ENCODE results near the gene PDE4C. TPM values are rescaled to one million over a fixed set of nuclear protein-coding genes. Genes with fewer than 3 reads are reported as not detected.
A peak's percentile ranks its signal among the peaks of the same experiment; 100 is the strongest.

The PDE4C gene
- total RNA-seq, 1 donor = under 0.01 TPM

- Histone ChIP-seq H3K27me3 (ENCODE audit: insufficient read depth, low read length) (no peaks in the 10 kb centered on the region), H3K36me3 (ENCODE audit: insufficient read depth, low read length) (peaks cover 32% of the 10 kb centered on the region), H3K4me3 (ENCODE audit: insufficient read depth, low read length) (no peak overlapping the region), H4K20me1 (ENCODE audit: insufficient read depth, low read length) (peaks cover 55% of the 10 kb centered on the region), H3K4me1 (ENCODE audit: insufficient read depth, low read length) (peaks cover 6% of the 10 kb centered on the region), H2AFZ (ENCODE audit: low read length) (no peak overlapping the region), H3K79me2 (ENCODE audit: insufficient read depth, low read length) (peaks cover 2% of the 10 kb centered on the region), H3K4me2 (ENCODE audit: insufficient read depth, low read length) (no peak overlapping the region), H3K27ac (ENCODE audit: low read depth, low read length) (no peak overlapping the region), H3K9me3 (ENCODE audit: low read depth, low read length) (no peaks in the 10 kb centered on the region)
- TF ChIP-seq, protein P1, sequence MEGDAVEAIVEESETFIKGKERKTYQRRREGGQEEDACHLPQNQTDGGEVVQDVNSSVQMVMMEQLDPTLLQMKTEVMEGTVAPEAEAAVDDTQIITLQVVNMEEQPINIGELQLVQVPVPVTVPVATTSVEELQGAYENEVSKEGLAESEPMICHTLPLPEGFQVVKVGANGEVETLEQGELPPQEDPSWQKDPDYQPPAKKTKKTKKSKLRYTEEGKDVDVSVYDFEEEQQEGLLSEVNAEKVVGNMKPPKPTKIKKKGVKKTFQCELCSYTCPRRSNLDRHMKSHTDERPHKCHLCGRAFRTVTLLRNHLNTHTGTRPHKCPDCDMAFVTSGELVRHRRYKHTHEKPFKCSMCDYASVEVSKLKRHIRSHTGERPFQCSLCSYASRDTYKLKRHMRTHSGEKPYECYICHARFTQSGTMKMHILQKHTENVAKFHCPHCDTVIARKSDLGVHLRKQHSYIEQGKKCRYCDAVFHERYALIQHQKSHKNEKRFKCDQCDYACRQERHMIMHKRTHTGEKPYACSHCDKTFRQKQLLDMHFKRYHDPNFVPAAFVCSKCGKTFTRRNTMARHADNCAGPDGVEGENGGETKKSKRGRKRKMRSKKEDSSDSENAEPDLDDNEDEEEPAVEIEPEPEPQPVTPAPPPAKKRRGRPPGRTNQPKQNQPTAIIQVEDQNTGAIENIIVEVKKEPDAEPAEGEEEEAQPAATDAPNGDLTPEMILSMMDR (IDR thresholded peaks at IDR 0.05; ENCODE audit: extremely low read depth, low read depth, low read length) = no peak
- peak; percentile 82 for DNase-seq (ENCODE audit: insufficient read length, low spot score, missing footprints)
Measured at GRCh38 chr19:18264137-18264854, 38.1 kb upstream of the PDE4C start.

GRCh38 chr19:18263324-18264136 is 37.3 kb upstream of the PDE4C start:
- H3K27ac ChIP-seq (ENCODE audit: low read depth, low read length) = no peak overlapping the region
- DNase-seq (ENCODE audit: insufficient read length, low spot score, missing footprints) = peak; percentile 79
- no peaks in the 10 kb centered on the region for H3K79me2 ChIP-seq (ENCODE audit: insufficient read depth, low read length)
- no peak overlapping the region for H3K4me3 ChIP-seq (ENCODE audit: insufficient read depth, low read length)
- TF ChIP-seq, protein P1 (IDR thresholded peaks at IDR 0.05; ENCODE audit: extremely low read depth, low read depth, low read length) = no peak
- no peak overlapping the region for H2AFZ ChIP-seq (ENCODE audit: low read length)
- H3K4me1 ChIP-seq (ENCODE audit: insufficient read depth, low read length) = peaks cover 7% of the 10 kb centered on the region
- H3K36me3 ChIP-seq (ENCODE audit: insufficient read depth, low read length) = peaks cover 32% of the 10 kb centered on the region
- H3K27me3 ChIP-seq (ENCODE audit: insufficient read depth, low read length) = no peaks in the 10 kb centered on the region
- H4K20me1 ChIP-seq (ENCODE audit: insufficient read depth, low read length) = peaks cover 50% of the 10 kb centered on the region
- H3K4me2 ChIP-seq (ENCODE audit: insufficient read depth, low read length) = no peak overlapping the region
- H3K9me3 ChIP-seq (ENCODE audit: low read depth, low read length) = no peaks in the 10 kb centered on the region

DNA sequence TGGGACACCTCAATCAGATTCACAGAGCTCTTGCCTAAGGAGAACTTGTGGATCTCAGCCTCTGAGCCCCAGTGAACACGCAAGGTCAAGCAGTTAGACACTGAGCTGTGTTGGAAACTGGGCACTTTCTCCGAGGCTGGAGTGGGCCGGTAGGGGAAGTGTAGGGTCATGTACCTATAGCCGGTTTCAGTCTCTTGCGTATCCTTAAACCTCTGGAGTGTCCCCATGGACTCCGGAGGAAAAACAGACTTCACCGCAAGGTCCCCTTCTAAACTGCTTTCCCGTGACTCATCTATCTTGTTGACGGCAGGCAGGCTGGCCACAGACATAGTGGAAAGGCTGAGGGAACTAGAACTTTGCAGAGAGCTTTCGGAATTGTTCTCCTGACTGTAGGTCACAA is 36.7 kb upstream of the PDE4C start:
- H3K9me3 ChIP-seq (ENCODE audit: low read depth, low read length) = no peaks in the 10 kb centered on the region
- no peaks in the 10 kb centered on the region for H3K27me3 ChIP-seq (ENCODE audit: insufficient read depth, low read length)
- H3K4me2 ChIP-seq (ENCODE audit: insufficient read depth, low read length) = no peak overlapping the region
- no peak overlapping the region for H3K4me3 ChIP-seq (ENCODE audit: insufficient read depth, low read length)
- TF ChIP-seq, protein P1 (IDR thresholded peaks at IDR 0.05; ENCODE audit: extremely low read depth, low read depth, low read length) = no peak
- H3K27ac ChIP-seq (ENCODE audit: low read depth, low read length) = no peak overlapping the region
- no peak overlapping the region for H2AFZ ChIP-seq (ENCODE audit: low read length)
- H3K4me1 ChIP-seq (ENCODE audit: insufficient read depth, low read length) = peaks cover 11% of the 10 kb centered on the region
- H3K36me3 ChIP-seq (ENCODE audit: insufficient read depth, low read length) = peaks cover 28% of the 10 kb centered on the region
- peaks cover 51% of the 10 kb centered on the region for H4K20me1 ChIP-seq (ENCODE audit: insufficient read depth, low read length)
- H3K79me2 ChIP-seq (ENCODE audit: insufficient read depth, low read length) = no peaks in the 10 kb centered on the region
- peak; percentile 9 for DNase-seq (ENCODE audit: insufficient read length, low spot score, missing footprints)

DNA sequence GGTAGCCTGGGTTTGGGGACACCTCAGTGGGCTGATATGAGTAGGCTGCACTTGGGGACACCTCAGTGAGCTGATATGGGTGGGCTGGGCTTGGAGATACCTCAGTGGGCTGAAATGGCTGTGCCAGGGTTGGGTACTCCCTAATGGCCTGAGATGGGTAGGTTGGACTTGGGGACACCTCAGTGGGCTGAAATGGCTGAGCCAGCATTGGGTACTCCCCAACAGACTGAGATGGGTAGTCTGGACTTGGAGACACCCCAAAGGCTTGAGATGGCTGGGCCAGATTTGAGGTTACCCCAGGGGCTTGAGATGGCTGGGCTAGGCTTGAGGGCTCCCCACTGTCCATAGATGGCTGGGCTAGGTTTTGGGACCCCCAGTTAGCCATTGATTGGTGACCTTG is 35.9 kb upstream of the PDE4C start:
- no peak overlapping the region for H3K4me2 ChIP-seq (ENCODE audit: insufficient read depth, low read length)
- peaks cover 54% of the 10 kb centered on the region for H4K20me1 ChIP-seq (ENCODE audit: insufficient read depth, low read length)
- H3K4me3 ChIP-seq (ENCODE audit: insufficient read depth, low read length) = no peak overlapping the region
- no peaks in the 10 kb centered on the region for H3K27me3 ChIP-seq (ENCODE audit: insufficient read depth, low read length)
- peak; percentile 26 for DNase-seq (ENCODE audit: insufficient read length, low spot score, missing footprints)
- H3K79me2 ChIP-seq (ENCODE audit: insufficient read depth, low read length) = no peaks in the 10 kb centered on the region
- H3K27ac ChIP-seq (ENCODE audit: low read depth, low read length) = no peak overlapping the region
- no peak overlapping the region for H2AFZ ChIP-seq (ENCODE audit: low read length)
- TF ChIP-seq, protein P1 (IDR thresholded peaks at IDR 0.05; ENCODE audit: extremely low read depth, low read depth, low read length) = no peak
- H3K4me1 ChIP-seq (ENCODE audit: insufficient read depth, low read length) = peaks cover 11% of the 10 kb centered on the region
- H3K36me3 ChIP-seq (ENCODE audit: insufficient read depth, low read length) = peaks cover 23% of the 10 kb centered on the region
- no peaks in the 10 kb centered on the region for H3K9me3 ChIP-seq (ENCODE audit: low read depth, low read length)

Data from osteoblast (primary cell).